Adrenal gland (tissue), 5 donors: ENCODE results near the gene TLCD5.

Source experiments
- POLR2A ChIP-seq, 2 donors: fragments of 450-650 bp; IDR thresholded peaks; one replicate each; pipeline ENCODE4 v1.6.1; 2017; ENCODE audit warnings: antibody characterized with exemption in 2 of 2, mild to moderate bottlenecking in 2 of 2, moderate library complexity in 1 of 2
- TF ChIP-seq, protein P1 (sequence below), 6 experiments: fragments of 450-650 bp in 4 of 6; fragments of 200-600 bp in 2 of 6; sonication (generic) in 1 of 6; IDR thresholded peaks; 1 replicate in 5 of 6; 2 replicates in 1 of 6; pipeline versions ENCODE4 v1.5.1 to v1.8.0; 2016 to 2021; ENCODE audit warnings: antibody characterized with exemption in 6 of 6, mild to moderate bottlenecking in 2 of 6, moderate library complexity in 1 of 6
- donor health status: DM: no; HTN: no; CAD: no.

DNA sequence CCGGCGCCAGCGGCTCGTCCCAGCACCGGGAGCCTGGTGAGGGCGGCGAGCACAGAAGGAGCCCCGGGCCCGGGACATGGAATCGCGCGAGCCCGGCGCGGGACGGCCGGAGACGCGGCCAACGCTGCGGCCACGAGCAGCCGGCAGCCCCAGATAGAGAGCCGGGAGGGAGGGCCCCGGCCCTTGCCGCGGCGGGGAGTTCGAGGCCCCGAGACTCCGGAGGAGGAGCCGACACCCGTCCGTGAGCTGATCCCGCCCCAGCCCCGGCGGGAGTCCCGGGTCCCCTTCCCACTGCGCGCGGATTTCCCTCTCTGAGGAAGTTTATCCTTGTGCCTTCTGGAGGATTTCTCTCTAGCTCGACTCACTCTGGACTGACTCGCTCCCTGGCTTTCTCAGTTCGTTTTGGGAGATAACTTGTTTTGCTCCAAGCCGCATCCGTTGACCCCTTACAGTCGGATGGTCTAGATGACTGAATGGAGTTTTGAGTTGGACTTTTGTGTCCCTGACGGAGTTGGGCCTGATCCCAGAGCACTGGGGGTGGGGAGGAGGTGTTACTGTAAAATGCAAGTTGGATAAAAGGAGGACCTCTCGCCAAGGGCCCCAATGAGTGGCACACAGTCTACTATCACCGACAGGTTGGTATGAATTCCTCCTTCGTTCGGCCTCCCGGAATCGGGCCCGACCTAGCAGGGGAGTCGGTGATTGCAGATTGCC is 11.7 kb downstream of the TLCD5 start:
- TF ChIP-seq, protein P1, sequence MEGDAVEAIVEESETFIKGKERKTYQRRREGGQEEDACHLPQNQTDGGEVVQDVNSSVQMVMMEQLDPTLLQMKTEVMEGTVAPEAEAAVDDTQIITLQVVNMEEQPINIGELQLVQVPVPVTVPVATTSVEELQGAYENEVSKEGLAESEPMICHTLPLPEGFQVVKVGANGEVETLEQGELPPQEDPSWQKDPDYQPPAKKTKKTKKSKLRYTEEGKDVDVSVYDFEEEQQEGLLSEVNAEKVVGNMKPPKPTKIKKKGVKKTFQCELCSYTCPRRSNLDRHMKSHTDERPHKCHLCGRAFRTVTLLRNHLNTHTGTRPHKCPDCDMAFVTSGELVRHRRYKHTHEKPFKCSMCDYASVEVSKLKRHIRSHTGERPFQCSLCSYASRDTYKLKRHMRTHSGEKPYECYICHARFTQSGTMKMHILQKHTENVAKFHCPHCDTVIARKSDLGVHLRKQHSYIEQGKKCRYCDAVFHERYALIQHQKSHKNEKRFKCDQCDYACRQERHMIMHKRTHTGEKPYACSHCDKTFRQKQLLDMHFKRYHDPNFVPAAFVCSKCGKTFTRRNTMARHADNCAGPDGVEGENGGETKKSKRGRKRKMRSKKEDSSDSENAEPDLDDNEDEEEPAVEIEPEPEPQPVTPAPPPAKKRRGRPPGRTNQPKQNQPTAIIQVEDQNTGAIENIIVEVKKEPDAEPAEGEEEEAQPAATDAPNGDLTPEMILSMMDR (IDR thresholded peaks at IDR 0.05), result no peak
- peak in 1 of 2 donors; percentile 17 for TF ChIP-seq POLR2A (IDR thresholded peaks at IDR 0.05)
